HL-60 (cell line): ENCODE measurements around the gene TRIM29.

Experiments
- DNase-seq, 2 experiments: peaks; one replicate each; pipeline ENCODE4 v3.0.0-alpha.2; 2010 to 2020; ENCODE audit warnings: low read depth in 1 of 2, low spot score in 1 of 2
- H3K27ac ChIP-seq: fragments of 250-450 bp; sonication (Bioruptor Pico); replicated peaks from 2 replicates; pipeline ENCODE4 v1.5.1; 2020; ENCODE audit warnings: mild to moderate bottlenecking, moderate library complexity
- H3K27me3 ChIP-seq: fragments of 250-450 bp; sonication (Bioruptor Pico); 2 replicates; pipeline ENCODE4 v1.5.1; 2021; ENCODE audit warnings: mild to moderate bottlenecking, moderate library complexity; ENCODE audit not compliant: insufficient read depth, poor library complexity, severe bottlenecking
- H3K4me3 ChIP-seq: replicated peaks from 2 replicates; pipeline ENCODE4 v1.5.1; 2011; ENCODE audit warnings: mild to moderate bottlenecking, control low read depth, low read length; ENCODE audit not compliant: insufficient read depth
- GABPA ChIP-seq: IDR thresholded peaks from 2 replicates; pipeline ENCODE4 v1.6.1; 2012; ENCODE audit warnings: low read depth
- POLR2AphosphoS5 ChIP-seq: IDR thresholded peaks from 2 replicates; pipeline ENCODE4 v1.6.1; 2012; ENCODE audit warnings: low read depth
- SPI1 ChIP-seq: IDR thresholded peaks from 2 replicates; pipeline ENCODE4 v1.6.1; 2012; ENCODE audit warnings: low read depth, mild to moderate bottlenecking, borderline replicate concordance
- TF ChIP-seq, protein P1 (sequence below): IDR thresholded peaks from one replicate; pipeline ENCODE4 v1.5.1; 2011; ENCODE audit warnings: low read length, control low read depth, inconsistent platforms; ENCODE audit not compliant: insufficient read depth
- TF ChIP-seq, protein P2 (sequence below): IDR thresholded peaks from 2 replicates; pipeline ENCODE4 v1.6.1; 2012; ENCODE audit warnings: low read depth; ENCODE audit not compliant: insufficient replicate concordance

TRIM29 gene

DNA sequence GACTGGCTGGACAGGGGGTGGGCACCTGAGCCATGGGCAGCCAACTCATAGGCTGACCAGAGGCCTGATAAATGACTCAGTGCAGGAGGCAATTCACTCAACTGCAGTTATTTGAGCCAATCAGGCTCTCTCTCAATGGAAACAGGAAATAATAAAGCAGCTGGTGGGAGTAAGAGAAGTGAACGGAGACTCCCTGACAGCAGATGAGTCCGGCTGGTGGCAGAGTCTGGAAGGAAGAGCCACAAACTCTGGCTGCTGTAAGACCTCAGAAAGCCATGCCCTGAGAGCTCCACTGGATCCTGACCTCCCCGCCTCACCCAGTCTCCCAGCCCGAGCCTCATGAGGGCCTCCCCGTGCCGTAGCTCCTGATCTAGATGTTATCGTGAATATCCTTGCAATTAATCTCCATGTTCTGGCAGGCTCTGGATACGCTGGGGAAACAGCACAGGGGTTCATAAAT lies 69.8 kb downstream of the TRIM29 start:
- no peak overlapping the region for H3K27ac ChIP-seq
- TF ChIP-seq GABPA = no peak
- TF ChIP-seq, protein P1, sequence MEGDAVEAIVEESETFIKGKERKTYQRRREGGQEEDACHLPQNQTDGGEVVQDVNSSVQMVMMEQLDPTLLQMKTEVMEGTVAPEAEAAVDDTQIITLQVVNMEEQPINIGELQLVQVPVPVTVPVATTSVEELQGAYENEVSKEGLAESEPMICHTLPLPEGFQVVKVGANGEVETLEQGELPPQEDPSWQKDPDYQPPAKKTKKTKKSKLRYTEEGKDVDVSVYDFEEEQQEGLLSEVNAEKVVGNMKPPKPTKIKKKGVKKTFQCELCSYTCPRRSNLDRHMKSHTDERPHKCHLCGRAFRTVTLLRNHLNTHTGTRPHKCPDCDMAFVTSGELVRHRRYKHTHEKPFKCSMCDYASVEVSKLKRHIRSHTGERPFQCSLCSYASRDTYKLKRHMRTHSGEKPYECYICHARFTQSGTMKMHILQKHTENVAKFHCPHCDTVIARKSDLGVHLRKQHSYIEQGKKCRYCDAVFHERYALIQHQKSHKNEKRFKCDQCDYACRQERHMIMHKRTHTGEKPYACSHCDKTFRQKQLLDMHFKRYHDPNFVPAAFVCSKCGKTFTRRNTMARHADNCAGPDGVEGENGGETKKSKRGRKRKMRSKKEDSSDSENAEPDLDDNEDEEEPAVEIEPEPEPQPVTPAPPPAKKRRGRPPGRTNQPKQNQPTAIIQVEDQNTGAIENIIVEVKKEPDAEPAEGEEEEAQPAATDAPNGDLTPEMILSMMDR = no peak
- DNase-seq = no peak
- H3K4me3 ChIP-seq = no peak overlapping the region
- peaks cover 6% of the 10 kb centered on the region for H3K27me3 ChIP-seq

DNA sequence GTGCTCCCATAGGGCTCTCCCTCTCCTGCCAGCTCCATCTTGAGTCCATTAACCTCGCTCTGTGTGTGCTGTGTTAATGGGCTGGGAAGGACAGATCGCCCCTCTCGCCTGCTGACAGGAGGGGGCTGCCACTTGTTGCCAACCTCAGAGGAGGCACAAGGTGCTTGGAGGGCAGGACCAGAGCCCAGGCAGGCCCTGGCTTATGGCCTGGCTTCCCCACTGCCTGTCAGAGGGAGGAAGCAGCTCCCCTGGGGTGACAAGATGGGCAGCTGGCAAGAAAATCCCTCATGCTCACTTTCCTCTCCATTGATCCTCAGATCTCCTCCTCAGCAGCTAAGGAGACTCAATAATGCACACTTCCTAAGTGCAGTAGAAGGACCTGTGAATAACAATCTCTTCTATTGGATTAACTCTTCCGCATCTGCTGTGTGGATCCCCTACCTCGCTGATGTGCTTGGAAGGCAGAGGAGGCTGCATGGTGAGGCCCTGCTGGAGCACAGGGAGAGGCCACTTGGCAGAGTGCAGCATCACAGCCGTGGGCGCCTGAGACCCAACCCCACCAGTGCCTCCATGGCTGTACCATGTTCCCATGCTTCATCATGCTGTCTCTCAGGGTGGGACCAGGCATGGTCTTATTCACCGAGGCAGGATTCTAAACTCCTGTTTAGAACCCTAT lies 70.3 kb downstream of the TRIM29 start:
- TF ChIP-seq, protein P2, sequence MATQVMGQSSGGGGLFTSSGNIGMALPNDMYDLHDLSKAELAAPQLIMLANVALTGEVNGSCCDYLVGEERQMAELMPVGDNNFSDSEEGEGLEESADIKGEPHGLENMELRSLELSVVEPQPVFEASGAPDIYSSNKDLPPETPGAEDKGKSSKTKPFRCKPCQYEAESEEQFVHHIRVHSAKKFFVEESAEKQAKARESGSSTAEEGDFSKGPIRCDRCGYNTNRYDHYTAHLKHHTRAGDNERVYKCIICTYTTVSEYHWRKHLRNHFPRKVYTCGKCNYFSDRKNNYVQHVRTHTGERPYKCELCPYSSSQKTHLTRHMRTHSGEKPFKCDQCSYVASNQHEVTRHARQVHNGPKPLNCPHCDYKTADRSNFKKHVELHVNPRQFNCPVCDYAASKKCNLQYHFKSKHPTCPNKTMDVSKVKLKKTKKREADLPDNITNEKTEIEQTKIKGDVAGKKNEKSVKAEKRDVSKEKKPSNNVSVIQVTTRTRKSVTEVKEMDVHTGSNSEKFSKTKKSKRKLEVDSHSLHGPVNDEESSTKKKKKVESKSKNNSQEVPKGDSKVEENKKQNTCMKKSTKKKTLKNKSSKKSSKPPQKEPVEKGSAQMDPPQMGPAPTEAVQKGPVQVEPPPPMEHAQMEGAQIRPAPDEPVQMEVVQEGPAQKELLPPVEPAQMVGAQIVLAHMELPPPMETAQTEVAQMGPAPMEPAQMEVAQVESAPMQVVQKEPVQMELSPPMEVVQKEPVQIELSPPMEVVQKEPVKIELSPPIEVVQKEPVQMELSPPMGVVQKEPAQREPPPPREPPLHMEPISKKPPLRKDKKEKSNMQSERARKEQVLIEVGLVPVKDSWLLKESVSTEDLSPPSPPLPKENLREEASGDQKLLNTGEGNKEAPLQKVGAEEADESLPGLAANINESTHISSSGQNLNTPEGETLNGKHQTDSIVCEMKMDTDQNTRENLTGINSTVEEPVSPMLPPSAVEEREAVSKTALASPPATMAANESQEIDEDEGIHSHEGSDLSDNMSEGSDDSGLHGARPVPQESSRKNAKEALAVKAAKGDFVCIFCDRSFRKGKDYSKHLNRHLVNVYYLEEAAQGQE = no peak
- TF ChIP-seq, protein P1 = no peak
- no peak for TF ChIP-seq SPI1
- TF ChIP-seq POLR2AphosphoS5 = no peak
- no peak for TF ChIP-seq GABPA
- Histone ChIP-seq H3K27ac (no peak overlapping the region), H3K27me3 (peaks cover 6% of the 10 kb centered on the region), H3K4me3 (no peak overlapping the region)
- DNase-seq = no peak

DNA sequence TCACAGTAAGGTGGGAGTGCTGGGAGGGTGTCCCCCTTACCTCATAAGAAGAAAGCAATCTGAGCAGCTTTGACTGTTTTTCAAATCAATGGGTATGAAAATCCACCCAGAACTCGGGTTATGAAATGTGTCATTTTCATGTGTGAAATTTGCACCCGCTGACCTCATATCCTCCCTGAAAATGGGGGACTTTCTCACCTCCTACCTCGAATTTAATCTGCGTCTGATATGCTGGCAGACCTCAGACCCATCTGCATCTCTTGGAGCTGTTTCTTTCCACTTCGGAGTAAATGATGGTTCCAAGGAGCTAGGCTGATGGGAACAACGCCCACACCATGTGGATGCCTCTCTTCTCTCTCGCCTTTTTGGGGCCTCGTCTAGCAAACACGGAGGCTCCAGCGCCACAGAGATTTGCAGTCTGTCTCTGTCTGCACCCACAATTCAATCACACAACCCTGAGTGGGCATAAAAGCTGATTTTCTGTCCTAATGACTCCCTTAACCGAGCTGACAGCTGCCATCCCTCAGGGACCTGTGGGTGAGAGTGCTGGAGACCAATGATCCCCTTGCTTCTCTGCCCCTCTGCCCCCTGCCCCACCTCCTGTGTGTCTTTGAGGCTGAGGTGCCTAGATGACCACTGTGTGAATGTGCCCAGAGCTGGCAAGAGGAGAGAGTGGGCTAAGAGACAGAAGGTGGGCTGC lies 71.0 kb downstream of the TRIM29 start:
- TF ChIP-seq POLR2AphosphoS5 (no peak), SPI1 (no peak), GABPA (no peak)
- TF ChIP-seq, protein P2 = no peak
- TF ChIP-seq, protein P1 = no peak
- no peak for DNase-seq
- Histone ChIP-seq H3K27ac (no peak overlapping the region), H3K27me3 (peaks cover 6% of the 10 kb centered on the region), H3K4me3 (no peak overlapping the region)
